Posterior vena cava (tissue), 2 donors: ENCODE data around the gene P3R3URF. TPM values are rescaled to one million over a fixed set of nuclear protein-coding genes. Genes with fewer than 3 reads are reported as not detected.

ENCODE experiments used
- DNase-seq: peaks from one replicate; pipeline ENCODE4 v3.0.0-alpha.2; 2020; ENCODE audit warnings: low spot score
- intact Hi-C, 2 donors: fragments of 100-400 bp; cut with DNase I; formaldehyde crosslinking; loops; one replicate each; pipeline versions ENCODE4 v1.14.1 to v1.14.2; 2022 to 2023
- total RNA-seq, 2 donors: library from RNA; stranded (reverse); fragmentation: NEBNext Ultra II Directional; extraction: Animal tissue kit (Norgen Biotek cat#: 25700); gene quantifications; one replicate each; pipeline ENCODE4 v1.2.1, GENCODE V29; 2021
- donor health status: DM: yes; HTN: yes; CAD: no.
- donor health status: DM: yes; HTN: yes; CAD: no.

P3R3URF gene
- total RNA-seq, 2 donors from 2014 or later = not detected

DNA sequence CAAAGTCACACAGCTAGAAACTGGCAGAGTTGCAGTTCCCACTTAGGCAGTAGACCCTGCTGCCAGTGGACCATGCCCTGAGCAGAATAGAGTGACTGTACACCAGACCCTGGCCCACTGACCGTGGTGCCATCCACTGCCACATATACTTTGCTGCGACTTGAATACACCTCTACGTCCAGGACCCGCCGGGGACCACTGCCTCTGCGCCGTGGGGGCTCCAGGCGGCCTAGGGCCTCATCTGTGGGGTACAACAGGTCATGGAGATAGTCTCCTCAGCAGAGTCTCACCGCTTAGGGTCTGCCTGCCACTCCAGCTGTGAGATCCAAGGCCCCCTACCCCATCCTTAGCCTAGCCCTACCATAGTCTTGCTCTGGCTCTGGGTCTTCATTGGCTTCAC lies 20.3 kb upstream of the P3R3URF start:
- intact Hi-C loops = no loop called here
- DNase-seq = no peak

DNA sequence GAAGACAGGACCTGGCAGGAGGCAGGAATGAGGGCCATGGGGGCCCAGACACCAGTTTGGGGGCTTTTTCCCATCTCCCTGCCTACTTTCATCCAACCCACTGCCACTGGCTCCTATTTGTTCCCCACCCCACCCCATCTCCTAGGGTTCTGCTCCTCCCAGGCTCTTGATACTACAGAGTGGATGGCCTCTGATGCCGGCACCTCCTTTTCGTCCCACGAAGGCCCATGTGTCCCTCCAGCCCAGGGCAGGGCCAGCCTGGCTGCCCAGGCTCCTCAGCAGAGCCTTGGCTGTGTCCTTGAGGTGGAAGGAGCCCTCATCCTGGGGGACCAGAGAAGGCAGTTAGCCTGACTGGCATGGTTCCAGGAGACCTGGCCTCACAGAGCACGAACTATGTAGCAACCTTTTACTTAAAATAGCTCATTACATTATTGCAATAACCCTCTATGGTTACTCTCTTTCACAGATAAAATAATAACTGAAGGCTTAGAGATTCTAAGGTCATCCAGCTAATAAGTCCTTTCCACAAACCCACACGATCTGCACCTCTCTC lies 18.4 kb upstream of the P3R3URF start:
- DNase-seq = no peak
- intact Hi-C loops = no loop called here

DNA sequence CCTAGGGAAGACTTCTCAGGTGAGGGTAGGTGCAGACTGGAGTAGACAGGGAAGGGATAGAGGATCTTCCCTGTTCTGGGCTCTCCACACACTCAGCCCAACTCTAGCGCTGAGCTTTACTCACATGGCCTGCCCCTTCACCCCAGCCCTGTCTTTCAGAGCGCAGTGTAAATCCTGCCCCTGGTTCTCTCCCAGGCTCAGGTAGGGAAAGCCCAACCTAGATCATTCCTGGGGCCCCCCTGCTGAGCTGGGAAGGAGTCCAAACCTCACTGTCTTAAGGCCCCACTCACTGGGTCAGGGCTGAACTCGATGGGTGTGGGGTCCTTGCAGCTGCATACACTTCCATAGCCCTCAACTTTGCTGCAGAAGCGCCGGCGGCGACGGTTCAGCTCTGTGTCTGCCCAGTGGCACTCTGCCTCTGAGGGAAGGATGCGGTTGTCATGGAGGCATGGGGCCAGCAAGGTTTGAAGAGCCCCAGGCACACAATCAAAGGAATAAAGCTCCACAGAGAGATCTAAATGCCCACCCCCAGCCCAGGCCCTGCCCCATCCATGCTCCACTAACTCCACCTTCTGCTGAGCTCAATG lies 17.8 kb upstream of the P3R3URF start:
- intact Hi-C loops = no loop called here
- DNase-seq = no peak

- DNase-seq = no peak
- intact Hi-C loops = no loop called here
Measured at GRCh38 chr1:46193285-46193684, 17.0 kb upstream of the P3R3URF start.

DNA sequence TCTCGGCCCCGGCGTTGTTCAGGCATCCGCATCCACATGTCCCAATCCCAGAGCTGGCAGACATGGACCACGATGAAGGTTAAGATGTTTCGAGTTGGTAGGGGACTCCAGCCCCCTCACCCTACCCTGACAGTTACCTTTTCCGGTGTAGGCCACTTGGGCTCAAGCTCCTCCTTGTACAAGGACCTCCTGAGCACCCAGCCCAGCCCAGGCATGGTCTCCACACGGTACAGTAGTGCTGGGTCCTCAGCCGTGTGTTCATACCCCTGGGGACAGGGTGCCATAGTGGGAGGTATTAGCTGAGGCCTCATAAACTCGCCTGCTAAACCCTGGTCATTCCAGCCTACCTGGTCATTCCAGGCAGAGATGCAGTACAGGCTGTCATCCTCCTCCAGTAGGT lies 15.9 kb upstream of the P3R3URF start:
- no peak for DNase-seq
- intact Hi-C loops = no loop called here

DNA sequence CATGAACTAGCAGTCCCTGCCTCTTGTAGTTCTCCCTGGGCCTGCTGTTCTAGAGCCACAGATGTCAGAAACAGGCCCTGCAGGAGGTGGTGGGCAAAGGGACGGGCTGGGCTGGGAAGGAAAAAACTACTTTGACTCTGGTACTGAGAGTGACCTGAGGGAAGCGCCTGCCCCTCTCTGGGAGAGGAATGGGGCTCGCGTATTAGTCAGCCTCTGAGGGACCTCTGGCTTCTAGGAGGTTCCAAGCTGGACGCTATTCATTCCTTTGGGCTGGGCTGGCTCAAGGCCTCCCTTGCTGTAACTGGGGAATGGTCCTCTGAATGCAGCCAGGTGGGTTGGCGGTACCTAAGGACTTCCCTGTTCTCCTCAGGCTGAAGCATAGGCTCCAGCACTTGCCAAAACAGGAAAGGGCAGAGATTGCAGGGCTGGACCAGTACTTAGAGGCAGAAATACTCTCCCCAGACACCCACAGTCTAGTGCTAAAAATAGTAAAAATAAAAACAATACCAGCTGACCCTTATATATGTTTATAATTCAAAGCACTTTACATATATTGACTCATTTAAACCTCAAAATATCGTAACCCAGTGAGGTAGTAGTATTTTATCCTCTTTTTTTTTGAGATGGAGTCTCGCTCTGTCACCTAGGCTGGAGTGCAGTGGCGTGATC lies 14.9 kb upstream of the P3R3URF start:
- intact Hi-C loops = no loop called here
- DNase-seq = no peak

DNA sequence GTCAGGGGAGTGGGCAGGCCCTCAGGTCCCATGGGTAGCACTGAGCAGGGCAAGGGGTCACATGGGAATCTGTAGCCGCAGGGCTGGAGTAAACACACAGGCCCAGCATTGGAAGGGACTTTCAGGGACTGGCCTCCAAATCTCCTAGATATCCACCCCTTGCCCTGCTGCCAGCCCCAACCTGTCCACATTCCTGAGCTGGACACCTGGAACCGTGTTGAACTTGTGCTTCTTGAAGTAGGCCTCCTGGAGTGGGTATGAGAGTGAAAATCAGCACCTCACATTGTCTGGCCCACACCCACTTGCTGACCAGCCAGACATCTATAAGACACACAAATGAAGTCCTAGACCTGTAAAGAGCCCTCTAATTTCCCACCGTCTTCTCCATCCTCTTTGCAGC lies 14.3 kb upstream of the P3R3URF start:
- intact Hi-C loops = no loop called here
- DNase-seq = no peak

DNA sequence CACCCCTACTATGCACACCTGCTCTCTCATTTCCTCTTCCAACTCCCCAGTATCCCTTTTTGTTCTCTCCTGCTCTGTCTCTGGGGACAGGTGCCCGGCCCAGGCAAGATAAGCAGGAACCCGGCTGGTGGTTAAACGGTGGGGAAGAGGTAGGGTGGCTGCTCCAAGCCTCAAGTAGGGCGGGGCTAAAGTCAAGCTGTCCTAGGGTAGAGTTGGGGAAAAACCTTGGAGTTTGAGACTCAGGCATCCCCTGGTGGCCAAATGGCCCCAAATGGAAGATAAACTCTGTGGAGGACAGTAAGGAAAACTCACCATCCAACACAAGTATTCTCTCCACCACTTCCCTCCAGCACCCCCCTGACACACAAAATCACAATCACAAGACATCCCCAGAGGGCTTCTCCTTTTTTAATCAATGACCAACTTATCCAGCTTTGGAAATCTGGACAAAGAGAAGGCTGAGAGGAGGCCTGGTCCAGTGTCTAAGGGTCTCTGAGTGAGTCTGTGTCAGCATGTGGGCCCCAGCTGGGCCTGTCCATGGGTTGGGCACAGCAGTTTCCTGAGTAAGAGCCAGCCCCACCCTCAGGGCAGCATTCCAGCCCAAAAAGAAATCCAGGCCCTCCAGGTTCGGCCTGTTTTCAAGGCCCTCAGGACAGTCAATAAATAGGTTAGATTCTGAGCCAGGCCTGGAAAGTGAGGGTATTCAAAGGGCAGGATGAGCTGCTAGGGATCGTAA lies 12.2 kb upstream of the P3R3URF start:
- intact Hi-C loops = no loop called here
- DNase-seq = no peak

DNA sequence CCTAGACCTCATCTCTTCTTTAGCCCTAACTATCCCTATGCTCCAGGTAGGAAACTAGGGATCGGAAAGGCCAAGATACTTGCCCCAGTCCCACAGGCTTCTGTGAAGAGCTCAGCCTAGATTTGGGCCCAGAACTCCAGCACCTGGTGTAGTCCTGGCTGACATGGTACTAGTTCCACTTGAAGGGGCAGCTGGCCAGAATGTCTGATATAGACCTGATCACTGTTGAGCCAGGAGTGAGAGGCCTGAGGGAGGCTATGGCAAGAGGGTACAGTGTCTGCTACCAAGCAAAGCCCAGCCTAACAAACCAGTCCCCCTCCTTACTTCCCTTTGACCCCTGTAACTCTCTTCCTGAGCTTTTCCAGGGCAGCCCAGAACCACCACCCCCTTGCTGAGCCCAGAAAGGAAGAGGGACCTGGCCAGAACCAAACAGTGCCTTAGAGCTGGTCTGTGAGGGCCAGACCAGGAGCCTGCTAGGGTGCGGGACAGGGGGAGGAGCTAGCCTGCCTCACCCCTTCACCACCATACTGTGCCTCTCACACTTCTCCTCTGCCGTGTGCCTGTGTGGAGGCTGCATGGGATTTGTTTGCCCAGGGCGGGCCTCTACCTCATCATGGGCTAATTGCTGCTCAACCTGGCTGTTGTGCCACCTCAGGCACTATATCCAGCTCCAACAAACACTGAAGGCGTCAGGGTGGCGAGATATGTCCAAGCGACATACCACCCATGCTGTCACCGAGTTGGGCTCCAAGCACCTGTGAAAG lies 11.0 kb upstream of the P3R3URF start:
- DNase-seq = no peak
- intact Hi-C loops = no loop called here

DNA sequence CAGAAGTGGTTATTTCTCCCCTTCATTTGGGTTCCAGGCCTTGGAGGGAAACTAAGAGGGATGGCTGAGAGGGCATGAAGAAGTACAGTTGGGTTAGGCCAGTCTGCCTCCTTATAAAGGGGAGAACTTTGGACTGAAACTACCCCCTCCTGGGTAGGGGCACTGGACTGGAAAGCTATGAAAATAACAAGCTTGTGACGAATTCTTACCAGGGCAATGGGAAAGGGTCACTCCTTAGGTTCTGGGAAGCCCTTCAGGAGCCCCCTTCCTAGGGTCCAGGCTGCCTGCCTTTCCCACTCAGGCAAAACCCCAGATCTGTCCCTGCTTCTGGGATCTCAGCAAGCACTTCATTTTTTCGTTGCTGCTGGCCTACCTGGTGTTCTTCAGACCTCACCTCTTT lies 9.8 kb upstream of the P3R3URF start:
- intact Hi-C loops = no loop called here

GRCh38 chr1:46184920-46185658 lies 8.8 kb upstream of the P3R3URF start:
- intact Hi-C loops = no loop called here
- DNase-seq = no peak

More for the DNA sequence above, 9.8 kb upstream of the P3R3URF start:
- DNase-seq = no peak

DNA sequence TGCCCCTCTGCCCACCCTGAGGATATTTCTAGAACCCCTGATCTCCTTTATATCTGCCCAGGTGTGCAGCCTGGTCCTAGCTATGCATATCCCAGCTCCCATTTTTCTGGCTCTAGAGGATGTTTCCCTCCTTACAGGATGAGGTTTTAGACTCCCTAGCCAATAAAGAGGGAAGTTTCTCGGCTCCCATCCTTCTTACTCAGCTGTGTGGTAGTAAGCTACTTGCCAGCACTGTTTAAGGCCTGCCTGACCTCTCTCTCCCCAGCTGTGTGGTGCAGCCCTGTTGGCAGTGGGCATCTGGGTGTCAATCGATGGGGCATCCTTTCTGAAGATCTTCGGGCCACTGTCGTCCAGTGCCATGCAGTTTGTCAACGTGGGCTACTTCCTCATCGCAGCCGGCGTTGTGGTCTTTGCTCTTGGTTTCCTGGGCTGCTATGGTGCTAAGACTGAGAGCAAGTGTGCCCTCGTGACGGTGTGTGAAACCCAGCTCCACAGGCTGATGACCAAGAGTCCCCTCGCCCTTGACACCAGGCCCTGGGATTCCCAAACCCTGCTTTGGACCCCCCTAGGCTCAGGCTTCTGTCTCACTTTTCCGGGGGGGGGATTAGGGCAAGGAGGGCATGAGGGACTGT lies 7.8 kb upstream of the P3R3URF start:
- intact Hi-C loops = no loop called here
- DNase-seq = no peak

GRCh38 chr1:46183079-46183847 lies 7.0 kb upstream of the P3R3URF start:
- intact Hi-C loops = no loop called here
- no peak for DNase-seq

- intact Hi-C loops = loop anchor here in 1 of 2 donors (2.0 kb wide), 1 partner anchor 145 kb away; no protein-coding TSS in a partner anchor
- no peak for DNase-seq
Measured at GRCh38 chr1:46181343-46182260, 5.3 kb upstream of the P3R3URF start.

- no peak for DNase-seq
- intact Hi-C loops = loop anchor here in 1 of 2 donors (2.0 kb wide), 1 partner anchor 143 kb away; no protein-coding TSS in a partner anchor
Measured at GRCh38 chr1:46180082-46180616, 3.9 kb upstream of the P3R3URF start.
